Measurements from ENCODE around the gene MILR1.
A peak's percentile ranks its signal among the peaks of the same experiment; 100 is the strongest.
"Not testable (repeated sequence)": the region's sequence is repeated elsewhere in the genome, so short reads cannot be mapped to it uniquely, and the experiment has no call there.

Gene MILR1

GRCh38 chr17:64430036-64430435 is 18.9 kb upstream of the MILR1 start:
- not testable (repeated sequence) for DNase-seq

GRCh38 chr17:64431534-64431933 is 17.4 kb upstream of the MILR1 start:
- DNase-seq: no peak

- no peak for DNase-seq
Measured at GRCh38 chr17:64437944-64438525, 10.9 kb upstream of the MILR1 start.

- not testable (repeated sequence) for DNase-seq
Measured at GRCh38 chr17:64439521-64439920, 9.4 kb upstream of the MILR1 start.

- DNase-seq: no peak
Measured at GRCh38 chr17:64439956-64440355, 9.0 kb upstream of the MILR1 start.

- DNase-seq: peak; percentile 62
Measured at GRCh38 chr17:64441772-64442540, 7.0 kb upstream of the MILR1 start.

GRCh38 chr17:64442541-64442971 is 6.4 kb upstream of the MILR1 start:
- DNase-seq: peak; percentile 39

GRCh38 chr17:64443086-64443760 is 5.7 kb upstream of the MILR1 start:
- no peak for DNase-seq

GRCh38 chr17:64447526-64447925 is 1.4 kb upstream of the MILR1 start:
- peak; percentile 79 for DNase-seq

GRCh38 chr17:64449545-64449944 is 630 bp downstream of the MILR1 start:
- DNase-seq: no peak

GRCh38 chr17:64455993-64456885 is 7.3 kb downstream of the MILR1 start:
- no peak for DNase-seq

GRCh38 chr17:64457156-64457555 is 8.2 kb downstream of the MILR1 start:
- DNase-seq: no peak

GRCh38 chr17:64458756-64459155 is 9.8 kb downstream of the MILR1 start:
- DNase-seq: no peak

- no peak for DNase-seq
Measured at GRCh38 chr17:64459284-64459747, 10.4 kb downstream of the MILR1 start.

GRCh38 chr17:64459818-64460217 is 10.9 kb downstream of the MILR1 start:
- DNase-seq: not testable (repeated sequence)

GRCh38 chr17:64460955-64461354 is 12.0 kb downstream of the MILR1 start:
- DNase-seq: no peak

GRCh38 chr17:64461788-64462187 is 12.9 kb downstream of the MILR1 start:
- DNase-seq: no peak

- DNase-seq: no peak
Measured at GRCh38 chr17:64466019-64466735, 17.3 kb downstream of the MILR1 start.

- DNase-seq: not testable (repeated sequence)
Measured at GRCh38 chr17:64466834-64467233, 17.9 kb downstream of the MILR1 start.

- no peak for DNase-seq
Measured at GRCh38 chr17:64470625-64471024, 21.7 kb downstream of the MILR1 start.

- DNase-seq: no peak
Measured at GRCh38 chr17:64471440-64471839, 22.5 kb downstream of the MILR1 start.

GRCh38 chr17:64472564-64472963 is 23.6 kb downstream of the MILR1 start:
- no peak for DNase-seq

Measured in activated CD4-positive, alpha-beta T cell treated with anti-CD3 and anti-CD28 coated beads, Interleukin-10, Interleukin-2, amounts not matched to agents 100 ng/mL and 50 ng/mL, durations not matched to agents 16 hours and 8 hours (primary cell).